Ishikawa (cell line): ENCODE results near the gene GPRASP2.

Experiments
- CEBPB ChIP-seq: IDR thresholded peaks from 2 replicates; pipeline ENCODE4 v1.6.1; 2012
- EP300 ChIP-seq: IDR thresholded peaks from 2 replicates; pipeline ENCODE4 v1.6.1; 2012; ENCODE audit warnings: borderline replicate concordance
- FOXM1 ChIP-seq: IDR thresholded peaks from 2 replicates; pipeline ENCODE4 v1.6.1; 2012; ENCODE audit warnings: low read depth, borderline replicate concordance
- MAX ChIP-seq: IDR thresholded peaks from 2 replicates; pipeline ENCODE4 v1.6.1; 2012
- NFIC ChIP-seq: IDR thresholded peaks from 2 replicates; pipeline ENCODE4 v1.6.1; 2012
- RAD21 ChIP-seq: IDR thresholded peaks from 2 replicates; pipeline ENCODE4 v1.6.1; 2012; ENCODE audit warnings: low read depth
- TAF1 ChIP-seq: IDR thresholded peaks from 2 replicates; pipeline ENCODE4 v1.6.1; 2012; ENCODE audit warnings: low read depth, mild to moderate bottlenecking
- TEAD4 ChIP-seq: IDR thresholded peaks from 2 replicates; pipeline ENCODE4 v1.6.1; 2012
- YY1 ChIP-seq: IDR thresholded peaks from 2 replicates; pipeline ENCODE4 v1.6.1; 2012; ENCODE audit warnings: low read depth

GRCh38 chrX:102696306-102696705, 15.9 kb upstream of the GPRASP2 start:
- TF ChIP-seq YY1 (no peak), CEBPB (no peak), RAD21 (no peak), NFIC (no peak), EP300 (no peak), MAX (no peak), TEAD4 (no peak), FOXM1 (no peak), TAF1 (no peak)
